Activated CD4-positive, alpha-beta memory T cell treated with anti-CD3 and anti-CD28 coated beads, Interleukin-2, amount 10 ng/mL, durations not matched to agents 7 days and 5 days (primary cell): Measurements from ENCODE around the gene GLIS2. TPM values are rescaled to one million over a fixed set of nuclear protein-coding genes. Genes with fewer than 3 reads are reported as not detected.

Experiments
- CTCF ChIA-PET: fragments of 350-600 bp; sonication (Branson Sonifier 250); formaldehyde crosslinking; loops from one replicate; lab custom pipeline; 2021; ENCODE audit warnings: antibody characterized with exemption, inconsistent platforms; lab: Charles Lee
- POLR2A ChIA-PET: fragments of 350-600 bp; sonication (Branson Sonifier 250); formaldehyde crosslinking; loops from one replicate; lab custom pipeline; 2021; ENCODE audit warnings: antibody characterized with exemption; lab: Charles Lee
- DNase-seq: peaks from one replicate; pipeline ENCODE4 v3.0.0-alpha.2; 2020
- H3K27ac Mint-ChIP-seq: one replicate; pipeline ENCODE4 v1.8.0; 2021; ENCODE audit warnings: mild to moderate bottlenecking, mixed read lengths
- H3K27me3 Mint-ChIP-seq: one replicate; pipeline ENCODE4 v1.8.0; 2021; ENCODE audit warnings: mixed read lengths
- H3K36me3 Mint-ChIP-seq: one replicate; pipeline ENCODE4 v1.8.0; 2021; ENCODE audit warnings: low read depth, mixed read lengths
- H3K4me1 Mint-ChIP-seq: one replicate; pipeline ENCODE4 v1.8.0; 2021; ENCODE audit warnings: mixed read lengths
- H3K4me3 Mint-ChIP-seq: one replicate; pipeline ENCODE4 v1.8.0; 2021; ENCODE audit warnings: mild to moderate bottlenecking, mixed read lengths
- H3K9me3 Mint-ChIP-seq: one replicate; pipeline ENCODE4 v1.8.0; 2021; ENCODE audit warnings: mixed read lengths
- total RNA-seq, 2 experiments: library from RNA; stranded (reverse); gene quantifications; one replicate each; pipeline ENCODE4 v1.2.3, GENCODE V29; 2021

Gene GLIS2
- total RNA-seq, 2 experiments from 2014 or later, result 0.40 to 0.45 TPM

DNA sequence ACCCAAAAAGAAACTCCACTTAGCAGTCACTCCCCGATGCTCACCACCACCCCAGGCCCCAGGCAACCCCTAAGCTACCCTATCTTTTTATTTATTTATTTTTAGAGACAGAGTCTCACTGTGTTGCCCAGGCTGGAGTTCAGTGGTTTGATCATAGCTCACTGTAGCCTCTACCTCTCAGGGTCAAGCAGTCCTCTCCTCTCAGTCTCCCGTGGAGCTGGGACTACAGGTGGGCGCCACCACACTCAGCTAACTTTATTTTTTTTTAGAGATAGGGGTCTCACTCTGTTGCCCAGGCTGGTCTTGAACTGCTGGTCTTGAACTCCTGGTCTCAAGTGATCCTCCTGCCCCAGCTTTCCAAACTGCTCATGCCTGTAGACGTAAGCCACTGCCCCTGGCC, 14.7 kb upstream of the GLIS2 start:
- H3K27me3 Mint-ChIP-seq, result no peaks in the 10 kb centered on the region
- H3K4me3 Mint-ChIP-seq, result no peak overlapping the region
- peaks cover 13% of the 10 kb centered on the region for H3K4me1 Mint-ChIP-seq
- H3K9me3 Mint-ChIP-seq, result no peaks in the 10 kb centered on the region
- no peak for DNase-seq
- peaks cover 7% of the 10 kb centered on the region for H3K36me3 Mint-ChIP-seq
- POLR2A ChIA-PET, result interaction anchor here (0.6 kb wide), 1 partner anchor 175 kb away, joined by 3 read pairs; no protein-coding TSS in a partner anchor
- CTCF ChIA-PET, result interaction anchor here (3.2 kb wide), 1 partner anchor 13 kb away, joined by 10 read pairs; no protein-coding TSS in a partner anchor
- H3K27ac Mint-ChIP-seq, result no peak overlapping the region

DNA sequence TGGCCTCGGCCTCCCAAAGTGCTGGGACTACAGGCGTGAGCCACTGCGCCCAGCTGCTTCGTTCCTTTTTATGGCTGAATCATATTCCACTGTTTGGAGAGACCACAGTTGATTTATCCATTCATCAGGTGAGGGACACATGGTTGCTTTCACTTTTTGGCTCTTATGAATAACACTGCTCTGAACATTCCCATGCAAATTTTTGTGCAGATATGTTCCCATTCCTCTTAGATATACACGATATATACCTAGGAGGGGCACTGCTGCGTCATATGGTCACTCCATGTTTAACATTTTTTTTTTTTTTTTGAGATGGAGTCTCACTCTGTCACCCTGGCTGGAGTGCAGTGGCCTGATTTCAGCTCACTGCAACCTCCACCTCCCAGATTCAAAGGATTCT, 13.9 kb upstream of the GLIS2 start:
- H3K27me3 Mint-ChIP-seq, result no peaks in the 10 kb centered on the region
- peaks cover 21% of the 10 kb centered on the region for H3K4me1 Mint-ChIP-seq
- POLR2A ChIA-PET, result interaction anchor here (0.6 kb wide), 1 partner anchor 174 kb away, joined by 3 read pairs; no protein-coding TSS in a partner anchor

DNA sequence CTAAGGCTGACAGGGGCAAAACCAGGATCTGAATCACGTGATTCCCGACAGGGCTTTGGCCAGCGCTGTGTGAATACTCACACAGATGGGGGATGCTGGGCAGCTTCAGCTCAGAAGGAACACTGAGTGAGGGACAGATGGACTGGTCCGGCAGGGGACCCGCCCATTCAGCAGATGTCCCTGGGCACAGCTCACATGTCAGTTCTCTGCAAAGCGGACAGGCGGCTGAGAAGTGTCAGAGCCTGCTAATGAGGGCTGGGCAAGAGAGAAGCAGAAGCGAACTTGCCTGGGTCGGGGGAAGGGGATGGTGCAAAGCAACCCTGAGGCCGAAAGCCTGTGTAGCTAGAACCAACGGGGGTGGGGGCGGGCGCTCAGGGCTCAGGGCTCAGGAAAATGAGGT, 11.9 kb upstream of the GLIS2 start:
- Mint-ChIP-seq H3K36me3 (peaks cover 12% of the 10 kb centered on the region), H3K27ac (no peak overlapping the region), H3K9me3 (no peaks in the 10 kb centered on the region), H3K4me1 (peaks cover 27% of the 10 kb centered on the region), H3K4me3 (no peak overlapping the region), H3K27me3 (no peaks in the 10 kb centered on the region)
- ChIA-PET POLR2A (no interaction called here), CTCF (interaction anchor here (3.4 kb wide), 1 partner anchor 50 kb away, joined by 20 read pairs; no protein-coding TSS in a partner anchor)
- DNase-seq, result no peak

More for the DNA sequence above, 13.9 kb upstream of the GLIS2 start:
- CTCF ChIA-PET, result interaction anchor here (0.9 to 3.2 kb wide), 3 partner anchors 11 to 26 kb away, joined by 3 to 10 read pairs (median 5); no protein-coding TSS in a partner anchor
- no peak overlapping the region for H3K27ac Mint-ChIP-seq
- peaks cover 8% of the 10 kb centered on the region for H3K36me3 Mint-ChIP-seq
- DNase-seq, result no peak
- H3K9me3 Mint-ChIP-seq, result no peaks in the 10 kb centered on the region
- no peak overlapping the region for H3K4me3 Mint-ChIP-seq

DNA sequence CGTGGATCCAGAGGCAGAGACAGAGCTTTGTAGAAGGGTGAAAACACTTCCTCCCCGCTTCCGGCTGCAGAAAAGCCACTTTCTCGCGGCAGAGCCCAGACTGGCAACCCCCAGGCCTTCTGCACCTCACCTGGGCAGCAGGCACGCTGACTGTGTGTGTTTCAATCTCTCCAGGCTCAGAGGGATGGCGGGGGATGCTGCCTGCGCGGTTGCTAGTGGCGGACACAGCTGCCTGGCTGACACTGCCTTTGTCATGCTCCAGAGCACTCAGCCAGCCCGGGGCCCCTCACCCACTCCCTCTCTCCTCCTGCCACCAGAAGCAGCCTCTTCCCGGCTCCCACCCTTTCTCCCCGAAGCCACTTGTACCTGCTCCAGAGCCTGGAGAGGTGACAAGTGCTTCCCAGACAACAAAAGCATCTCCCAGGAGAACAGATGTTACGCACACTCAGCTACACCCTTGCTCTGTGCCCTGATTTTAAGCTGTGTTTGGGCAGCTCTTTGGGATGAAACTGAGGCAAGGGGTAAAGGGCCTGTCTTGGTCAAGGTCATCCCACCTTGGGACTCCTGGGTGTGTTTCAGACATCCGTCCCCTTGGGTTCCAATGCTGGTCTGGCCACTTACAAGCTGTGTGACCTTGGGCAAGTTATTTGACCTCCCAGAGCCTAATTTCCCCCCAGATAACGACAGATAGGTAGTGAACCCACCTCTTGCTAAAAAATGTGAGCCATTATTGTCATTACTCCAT, 9.2 kb upstream of the GLIS2 start:
- CTCF ChIA-PET, result interaction anchor here (1.1 to 8.6 kb wide), 7 partner anchors 8 to 53 kb away, joined by 4 to 44 read pairs (median 5); partner anchors contain the start of gene TFAP4
- peaks cover 10% of the 10 kb centered on the region for H3K36me3 Mint-ChIP-seq
- peak overlapping the region; percentile 92 for H3K27ac Mint-ChIP-seq
- peaks cover 30% of the 10 kb centered on the region for H3K4me1 Mint-ChIP-seq
- no peaks in the 10 kb centered on the region for H3K27me3 Mint-ChIP-seq
- H3K4me3 Mint-ChIP-seq, result peak overlapping the region; percentile 93
- no peaks in the 10 kb centered on the region for H3K9me3 Mint-ChIP-seq
- POLR2A ChIA-PET, result interaction anchor here (0.9 to 4.0 kb wide), 8 partner anchors 9 to 110 kb away, joined by 3 to 43 read pairs (median 5); partner anchors contain the start of genes CORO7, GLIS2 and TFAP4
- DNase-seq, result peak; percentile 63

DNA sequence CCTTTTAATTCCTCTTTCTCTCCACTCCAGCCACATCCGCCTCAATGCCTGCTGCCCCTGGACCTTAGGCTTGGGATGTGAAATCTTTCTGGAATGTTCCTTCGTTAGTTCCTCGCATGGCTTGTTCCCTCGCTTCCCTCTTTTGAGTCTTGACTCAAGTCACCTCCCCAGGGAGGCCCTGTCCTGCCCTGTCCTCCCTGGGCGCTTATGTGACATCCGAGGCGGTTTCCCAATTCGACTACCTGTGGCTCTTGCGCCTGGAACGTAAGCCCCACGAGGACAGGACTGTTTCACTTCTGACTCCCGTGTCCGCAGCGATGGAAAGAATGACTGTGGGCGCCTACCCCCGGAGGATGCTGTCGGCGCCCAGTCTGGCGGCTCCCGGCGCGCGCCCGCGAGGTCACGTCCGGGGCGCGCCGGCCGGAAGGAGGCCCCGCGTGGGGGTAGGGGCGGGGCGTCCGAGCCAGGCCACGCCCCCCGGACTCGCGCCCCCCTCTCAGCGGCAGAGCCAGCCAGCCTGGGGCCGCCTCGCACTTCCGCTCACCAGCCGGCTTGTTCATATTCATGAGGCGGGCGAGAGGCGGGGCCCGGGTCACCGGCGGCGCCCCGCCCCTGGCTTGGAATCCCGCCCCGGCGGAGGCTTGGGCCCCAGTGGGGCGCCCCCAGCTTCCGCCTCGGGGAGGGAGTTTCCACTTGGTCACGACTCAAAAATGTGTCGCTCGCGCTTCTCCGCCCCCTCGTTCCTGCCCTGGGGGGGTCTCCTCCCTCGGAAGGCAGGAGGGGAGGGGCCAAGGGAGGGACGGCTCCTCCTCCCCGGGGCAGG, 8.4 kb upstream of the GLIS2 start:
- peak; percentile 97 for DNase-seq
- no peaks in the 10 kb centered on the region for H3K9me3 Mint-ChIP-seq
- CTCF ChIA-PET, result interaction anchor here (1.0 to 8.6 kb wide), 11 partner anchors 9 to 232 kb away, joined by 3 to 44 read pairs (median 6); partner anchors contain the start of gene TFAP4
- H3K4me3 Mint-ChIP-seq, result peak overlapping the region; percentile 93
- peaks cover 7% of the 10 kb centered on the region for H3K36me3 Mint-ChIP-seq
- peaks cover 30% of the 10 kb centered on the region for H3K4me1 Mint-ChIP-seq
- peak overlapping the region; percentile 92 for H3K27ac Mint-ChIP-seq
- H3K27me3 Mint-ChIP-seq, result no peaks in the 10 kb centered on the region
- POLR2A ChIA-PET, result interaction anchor here (0.7 to 4.0 kb wide), 12 partner anchors 9 to 109 kb away, joined by 3 to 43 read pairs (median 4); partner anchors contain the start of genes CORO7, GLIS2 and TFAP4

DNA sequence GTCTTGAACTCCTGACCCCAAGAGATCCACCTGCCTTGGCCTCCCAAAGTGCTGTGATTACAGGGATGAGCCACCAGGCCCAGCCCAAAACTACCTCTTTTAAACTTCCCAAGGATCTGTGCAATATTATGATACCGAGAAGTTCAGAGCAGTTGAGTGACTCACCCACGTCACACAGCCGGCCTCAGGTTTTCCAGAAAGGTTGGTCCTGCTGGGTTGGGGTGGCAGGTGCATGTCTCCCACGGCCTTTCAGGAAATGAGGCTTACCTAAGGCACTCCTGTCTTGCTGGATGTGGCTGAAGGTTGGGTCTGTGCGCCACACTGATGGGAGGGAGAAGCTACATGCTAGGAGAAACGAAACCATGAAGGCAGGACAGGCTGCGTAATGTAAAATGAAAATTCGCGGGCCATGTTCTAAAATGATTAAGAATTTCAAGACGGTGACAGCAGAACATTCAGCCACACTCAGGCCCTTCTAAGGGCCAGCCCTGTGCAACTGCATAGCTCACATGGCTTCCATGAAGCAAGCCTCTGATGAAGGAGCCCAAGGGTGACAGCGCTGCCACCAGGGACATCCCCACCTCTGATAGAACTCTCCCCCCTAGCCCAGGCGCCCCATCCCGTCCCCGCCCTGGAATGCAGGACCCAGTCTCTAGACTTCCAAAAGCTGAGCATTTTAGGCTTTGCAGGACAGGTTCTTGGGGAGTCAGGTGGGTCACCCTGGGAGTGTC, 6.6 kb upstream of the GLIS2 start:
- ChIA-PET POLR2A (interaction anchor here (0.6 to 1.8 kb wide), 4 partner anchors 12 to 687 kb away, joined by 3 to 8 read pairs (median 4); no protein-coding TSS in a partner anchor), CTCF (interaction anchor here (0.7 to 8.6 kb wide), 15 partner anchors 8 to 307 kb away, joined by 3 to 44 read pairs (median 3); partner anchors contain the start of gene TFAP4)
- Mint-ChIP-seq H3K27ac (no peak overlapping the region), H3K36me3 (peaks cover 7% of the 10 kb centered on the region), H3K9me3 (no peaks in the 10 kb centered on the region), H3K4me3 (no peak overlapping the region), H3K27me3 (peaks cover 6% of the 10 kb centered on the region), H3K4me1 (peaks cover 32% of the 10 kb centered on the region)
- DNase-seq, result no peak

DNA sequence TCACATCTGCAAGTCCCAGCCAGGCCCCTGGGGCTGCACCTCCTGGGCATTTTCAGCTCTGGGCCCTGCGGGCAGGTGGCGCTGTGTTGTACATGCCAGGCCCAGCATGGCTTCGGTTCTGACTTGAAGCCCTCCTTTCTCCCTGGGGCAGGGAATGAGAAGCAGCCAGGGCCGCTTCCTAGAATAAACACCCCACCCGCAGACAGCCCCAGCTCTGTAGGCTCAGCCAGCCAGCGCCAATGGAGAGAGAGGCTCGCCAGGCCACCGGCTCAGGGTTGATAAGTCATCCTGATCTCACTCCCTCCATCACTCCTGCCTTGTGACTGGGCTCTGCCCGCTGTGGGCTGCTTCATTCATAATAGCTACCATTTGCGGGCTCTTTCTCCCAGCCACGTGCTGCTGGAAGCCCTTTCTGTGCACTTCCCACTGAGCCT, 6.0 kb upstream of the GLIS2 start:
- Mint-ChIP-seq H3K4me1 (peaks cover 38% of the 10 kb centered on the region), H3K27ac (no peak overlapping the region), H3K9me3 (no peaks in the 10 kb centered on the region), H3K36me3 (peaks cover 7% of the 10 kb centered on the region), H3K4me3 (no peak overlapping the region), H3K27me3 (peaks cover 11% of the 10 kb centered on the region)
- POLR2A ChIA-PET, result interaction anchor here (0.9 to 1.6 kb wide), 2 partner anchors 11 to 96 kb away, joined by 3 to 5 read pairs; no protein-coding TSS in a partner anchor
- peak; percentile 62 for DNase-seq
- CTCF ChIA-PET, result interaction anchor here (0.7 to 8.6 kb wide), 13 partner anchors 15 to 239 kb away, joined by 3 to 44 read pairs (median 3); partner anchors contain the start of gene TFAP4

DNA sequence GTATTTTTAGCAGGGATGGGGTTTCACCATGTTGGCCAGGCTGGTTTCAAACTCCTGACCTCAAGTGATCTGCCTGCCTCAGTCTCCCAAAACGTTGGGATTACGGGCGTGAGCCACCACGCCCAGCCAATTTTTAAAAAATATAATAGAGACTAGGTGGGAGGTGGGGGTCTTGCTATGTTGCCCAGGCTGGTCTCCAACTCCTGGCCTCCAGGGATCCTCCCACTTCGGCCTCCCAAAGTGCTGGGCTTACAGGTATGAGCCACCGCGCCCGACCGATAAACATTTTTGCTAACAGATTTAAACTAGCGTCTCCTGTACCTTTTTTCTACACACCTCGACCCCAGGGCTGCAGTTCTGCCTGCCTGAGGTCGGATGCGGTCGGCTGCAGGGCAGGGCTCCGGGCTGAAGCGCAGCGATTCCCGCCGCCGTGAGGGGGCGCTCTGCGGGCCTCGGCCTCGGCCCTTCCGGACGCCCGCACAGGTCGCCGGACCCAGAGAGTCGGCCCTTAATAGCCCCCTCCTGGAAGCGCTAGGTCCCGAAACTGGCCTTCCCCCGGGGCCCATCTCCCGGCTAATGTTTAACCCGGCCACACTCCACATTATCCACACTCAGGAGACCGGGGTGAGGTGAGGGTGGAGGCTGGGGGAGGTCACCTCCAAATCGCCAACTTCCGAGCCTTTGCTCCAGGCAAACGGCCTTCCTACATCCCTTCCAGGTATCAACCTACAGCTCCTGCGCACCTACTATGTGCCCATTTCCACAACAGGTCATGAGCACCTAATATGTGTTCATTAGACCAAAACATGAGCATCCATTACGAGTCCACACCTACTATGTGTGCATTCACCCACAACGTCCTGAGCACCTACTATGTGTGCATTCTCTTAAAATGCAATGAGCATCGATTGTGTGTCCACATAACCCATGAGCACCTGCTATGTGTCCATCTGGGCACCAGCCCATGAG, 2.0 kb upstream of the GLIS2 start:
- Mint-ChIP-seq H3K4me1 (peaks cover 21% of the 10 kb centered on the region), H3K9me3 (no peaks in the 10 kb centered on the region), H3K27me3 (peaks cover 19% of the 10 kb centered on the region), H3K4me3 (peak overlapping the region; percentile 71), H3K27ac (no peak overlapping the region), H3K36me3 (no peaks in the 10 kb centered on the region)
- ChIA-PET CTCF (interaction anchor here (0.7 to 1.2 kb wide), 2 partner anchors 8 to 36 kb away, joined by 4 read pairs; no protein-coding TSS in a partner anchor), POLR2A (no interaction called here)
- no peak for DNase-seq

DNA sequence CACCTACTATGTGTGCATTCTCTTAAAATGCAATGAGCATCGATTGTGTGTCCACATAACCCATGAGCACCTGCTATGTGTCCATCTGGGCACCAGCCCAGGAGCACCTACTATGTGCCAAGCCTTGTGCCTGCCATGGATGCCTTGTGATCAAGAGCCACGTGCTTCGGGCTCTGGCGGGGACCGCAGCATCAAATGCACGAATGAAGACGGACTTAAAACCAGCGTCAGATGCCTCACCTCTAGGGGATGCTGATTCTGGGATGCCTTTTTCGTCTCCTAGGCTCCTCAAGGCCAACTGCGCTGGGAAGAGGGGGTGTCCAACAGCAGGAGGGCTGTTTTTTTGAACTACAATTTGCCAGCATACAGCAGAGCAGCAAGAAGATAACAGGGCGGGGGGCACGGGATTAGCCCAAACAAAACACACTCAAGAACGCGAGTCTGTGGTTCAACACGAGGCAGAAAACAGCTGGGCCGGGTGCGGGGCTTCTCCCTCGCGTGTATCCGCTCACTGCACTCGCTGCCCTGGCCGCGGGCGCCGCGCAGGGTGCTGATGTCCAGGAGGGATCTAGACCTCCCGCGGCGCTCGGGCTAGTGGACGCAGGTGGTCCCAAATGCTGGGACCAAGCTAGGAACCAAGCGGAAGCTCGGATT, 1.2 kb upstream of the GLIS2 start:
- Mint-ChIP-seq H3K4me1 (peaks cover 24% of the 10 kb centered on the region), H3K27me3 (peaks cover 22% of the 10 kb centered on the region), H3K4me3 (peak overlapping the region; percentile 71), H3K36me3 (no peaks in the 10 kb centered on the region), H3K27ac (peak overlapping the region; percentile 7), H3K9me3 (no peaks in the 10 kb centered on the region)
- CTCF ChIA-PET, result interaction anchor here (0.7 to 1.2 kb wide), 3 partner anchors 8 to 35 kb away, joined by 3 to 4 read pairs (median 4); no protein-coding TSS in a partner anchor
- DNase-seq, result no peak
- POLR2A ChIA-PET, result no interaction called here

DNA sequence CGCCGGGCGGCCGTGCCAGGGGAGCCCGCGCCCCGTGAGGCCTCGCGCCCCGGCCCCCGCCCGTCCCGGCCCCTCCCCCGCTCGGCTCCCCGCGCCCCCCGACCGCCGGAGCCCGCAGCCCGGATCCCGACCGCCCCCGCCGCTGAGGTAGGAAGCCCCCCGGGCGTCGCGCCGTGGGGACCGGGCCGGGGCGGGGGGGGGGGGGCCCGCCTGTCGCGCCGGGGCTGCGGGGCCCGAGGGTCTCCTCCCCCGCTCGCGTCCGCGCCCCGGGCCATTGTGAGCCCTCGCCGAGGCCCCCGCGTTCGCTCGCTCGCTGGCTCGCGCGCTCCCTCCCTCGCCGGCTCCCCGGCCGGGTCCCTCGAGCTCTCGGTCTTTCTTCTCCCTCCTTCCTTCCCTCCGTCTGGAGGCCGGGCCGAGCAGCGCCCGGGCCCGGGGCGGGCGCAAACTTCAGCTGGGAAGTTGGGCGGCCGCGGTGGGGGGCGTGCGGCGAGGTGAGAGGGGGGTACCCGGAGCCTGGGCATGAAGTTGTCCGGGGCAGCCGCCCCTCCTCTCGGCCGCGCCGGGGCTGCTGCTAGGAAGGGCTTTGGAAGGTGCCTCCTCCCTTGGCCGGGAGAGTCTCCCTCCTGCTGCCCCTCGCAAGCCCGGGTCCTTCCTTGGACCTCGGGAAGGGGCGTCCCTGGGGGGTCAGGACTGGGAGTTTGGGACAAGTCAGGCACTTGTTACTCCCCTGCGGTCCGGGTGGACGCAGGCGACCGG, 419 bp downstream of the GLIS2 start:
- Mint-ChIP-seq H3K27me3 (peaks cover 22% of the 10 kb centered on the region), H3K9me3 (no peaks in the 10 kb centered on the region), H3K36me3 (no peaks in the 10 kb centered on the region), H3K4me3 (peak overlapping the region; percentile 30), H3K4me1 (peaks cover 27% of the 10 kb centered on the region), H3K27ac (no peak overlapping the region)
- ChIA-PET POLR2A (interaction anchor here (1.1 to 1.3 kb wide), 3 partner anchors 8 to 35 kb away, joined by 3 to 5 read pairs (median 5); partner anchors contain the start of gene PAM16), CTCF (interaction anchor here (0.7 kb wide), 1 partner anchor 9 kb away, joined by 3 read pairs; no protein-coding TSS in a partner anchor)
- no peak for DNase-seq
